Pancreas (tissue), 10 donors: ENCODE measurements around the gene DGKQ. TPM values are rescaled to one million over a fixed set of nuclear protein-coding genes. Genes with fewer than 3 reads are reported as not detected.

Experiments used
- ATAC-seq, 4 donors: fragments of 200-7000 bp; cut with Tn5 transposase; one replicate each; pipeline versions ENCODE4 v1.8.0 to v1.9.1; 2020; ENCODE audit warnings: mild to moderate bottlenecking in 4 of 4, moderate library complexity in 4 of 4
- DNase-seq, 6 donors: peaks; one replicate each; pipeline ENCODE4 v3.0.0-alpha.2; 2020
- FAIRE-seq: peaks from 2 replicates; lab custom pipeline; 2012; peaks lifted over from hg19 to GRCh38; lab: Jason Lieb, UNC
- H3K27ac ChIP-seq, 4 donors: fragments of 200-600 bp; sonication (generic); 1 replicate in 3 of 4; 2 replicates in 1 of 4; pipeline versions ENCODE4 v1.5.0 to v1.8.0; 2020
- H3K27me3 ChIP-seq, 4 donors: fragments of 200-600 bp; one replicate each; pipeline ENCODE4 v1.8.0; 2021
- H3K36me3 ChIP-seq, 3 donors: fragments of 200-600 bp; sonication (generic) in 1 of 3; one replicate each; pipeline versions ENCODE4 v1.5.0 to v1.8.0; 2020 to 2021
- H3K4me1 ChIP-seq, 3 donors: fragments of 200-600 bp; one replicate each; pipeline ENCODE4 v1.8.0; 2021
- H3K4me3 ChIP-seq, 4 donors: fragments of 200-600 bp; sonication (generic) in 2 of 4; one replicate each; pipeline versions ENCODE4 v1.5.0 to v1.8.0; 2020 to 2021
- H3K9me3 ChIP-seq, 4 donors: fragments of 200-600 bp; one replicate each; pipeline ENCODE4 v1.8.0; 2021
- WGBS, 2 donors: extraction: QIAGEN DNeasy Blood & Tissue Kit; methylation state at CpG; one replicate each; pipeline ENCODE4 v1.1.7; 2013; 5-methylcytosine and 5-hydroxymethylcytosine counted together
- intact Hi-C, 3 donors: fragments of 100-400 bp; cut with DNase I; formaldehyde crosslinking; loops; one replicate each; pipeline versions ENCODE4 v1.11.1 to v1.14.2; 2022
- polyA plus RNA-seq, 2 donors: library from polyadenylated mRNA; stranded (reverse); fragments of 200-250 nt; gene quantifications; one replicate each; pipeline ENCODE4 v1.2.3, GENCODE V29; 2013
- total RNA-seq, 6 donors: library from RNA; stranded (reverse); fragmentation: NEBNext Ultra II Directional in 4 of 6; extraction: Animal tissue kit (Norgen Biotek cat#: 25700) in 4 of 6; gene quantifications; one replicate each; pipeline versions ENCODE4 v1.2.1 to v1.2.4, GENCODE V29; 2021 to 2023
- TF ChIP-seq, protein P1 (sequence below), 4 donors: fragments of 200-600 bp; sonication (generic) in 3 of 4; IDR thresholded peaks; one replicate each; pipeline versions ENCODE4 v1.5.0 to v1.8.0; 2021; ENCODE audit warnings: antibody characterized with exemption in 4 of 4
- donor health status: healthy with polysubstance abuse.
- donor health status: DM: no; HTN: no; CAD: no; lungs with moderate emphysema.
- donor health status: DM: no; HTN: no; CAD: no.
- donor health status: control.
- donor health status: control.
- donor health status: Bipolar disorder and iron deficiency.
- donor health status: DM: yes; HTN: yes; CAD: no.
- donor health status: DM: no; HTN: no; CAD: no.
- donor health status: DM: no; HTN: no; CAD: no.
- donor health status: DM: yes; HTN: yes; CAD: no.

DGKQ gene
- total and polyA plus RNA-seq, 8 donors = 5.7 to 11.7 (median 9.0) TPM

- intact Hi-C loops = no loop called here
- H3K36me3 ChIP-seq = peaks cover 0 to 8% (median 6%) of the 10 kb centered on the region in 3 donors
- H3K4me1 ChIP-seq = no peaks in the 10 kb centered on the region
- no peaks in the 10 kb centered on the region for H3K27me3 ChIP-seq
- FAIRE-seq (no peak), DNase-seq (no peak), ATAC-seq (no peak)
- no peaks in the 10 kb centered on the region for H3K9me3 ChIP-seq
- 91 to 93% methylated on average over 22 to 23 of the region's 23 CpGs for WGBS, 2 donors
- TF ChIP-seq, protein P1, sequence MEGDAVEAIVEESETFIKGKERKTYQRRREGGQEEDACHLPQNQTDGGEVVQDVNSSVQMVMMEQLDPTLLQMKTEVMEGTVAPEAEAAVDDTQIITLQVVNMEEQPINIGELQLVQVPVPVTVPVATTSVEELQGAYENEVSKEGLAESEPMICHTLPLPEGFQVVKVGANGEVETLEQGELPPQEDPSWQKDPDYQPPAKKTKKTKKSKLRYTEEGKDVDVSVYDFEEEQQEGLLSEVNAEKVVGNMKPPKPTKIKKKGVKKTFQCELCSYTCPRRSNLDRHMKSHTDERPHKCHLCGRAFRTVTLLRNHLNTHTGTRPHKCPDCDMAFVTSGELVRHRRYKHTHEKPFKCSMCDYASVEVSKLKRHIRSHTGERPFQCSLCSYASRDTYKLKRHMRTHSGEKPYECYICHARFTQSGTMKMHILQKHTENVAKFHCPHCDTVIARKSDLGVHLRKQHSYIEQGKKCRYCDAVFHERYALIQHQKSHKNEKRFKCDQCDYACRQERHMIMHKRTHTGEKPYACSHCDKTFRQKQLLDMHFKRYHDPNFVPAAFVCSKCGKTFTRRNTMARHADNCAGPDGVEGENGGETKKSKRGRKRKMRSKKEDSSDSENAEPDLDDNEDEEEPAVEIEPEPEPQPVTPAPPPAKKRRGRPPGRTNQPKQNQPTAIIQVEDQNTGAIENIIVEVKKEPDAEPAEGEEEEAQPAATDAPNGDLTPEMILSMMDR (IDR thresholded peaks at IDR 0.05) = no peak
- H3K4me3 ChIP-seq = no peak overlapping the region
- no peak overlapping the region for H3K27ac ChIP-seq
Observed at GRCh38 chr4:1019729-1020470, 46.5 kb upstream of the DGKQ start.

DNA sequence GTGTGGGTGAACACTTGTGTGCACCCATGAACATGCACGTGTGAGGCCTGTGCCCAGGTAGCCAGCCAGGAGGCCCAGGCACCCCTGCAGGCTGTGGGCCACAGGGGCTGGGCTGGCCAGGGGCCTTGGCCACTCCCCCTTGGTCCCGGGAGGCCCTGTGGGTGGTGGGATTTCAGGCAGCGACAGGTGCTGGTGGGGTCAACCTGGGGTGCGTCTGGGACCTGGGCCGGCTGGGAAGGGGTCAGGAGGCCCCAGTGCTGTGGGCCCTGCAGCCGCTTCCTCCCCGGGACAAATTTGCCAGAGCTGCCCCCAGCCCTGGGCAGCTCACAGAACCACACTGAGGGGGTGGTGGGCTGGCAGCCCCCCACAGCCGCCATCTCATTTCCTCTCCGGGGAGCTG, 46.0 kb upstream of the DGKQ start:
- FAIRE-seq (no peak), DNase-seq (no peak), ATAC-seq (no peak)
- intact Hi-C loops = no loop called here
- no peak overlapping the region for H3K4me3 ChIP-seq
- H3K27me3 ChIP-seq = no peaks in the 10 kb centered on the region
- TF ChIP-seq, protein P1 (IDR thresholded peaks at IDR 0.05) = no peak
- no peak overlapping the region for H3K27ac ChIP-seq
- H3K9me3 ChIP-seq = no peaks in the 10 kb centered on the region
- 76 to 79% methylated on average over 7 to 9 of the region's 9 CpGs for WGBS, 2 donors
- peaks cover 0 to 2% (median 2%) of the 10 kb centered on the region in 3 donors for H3K36me3 ChIP-seq
- no peaks in the 10 kb centered on the region for H3K4me1 ChIP-seq

DNA sequence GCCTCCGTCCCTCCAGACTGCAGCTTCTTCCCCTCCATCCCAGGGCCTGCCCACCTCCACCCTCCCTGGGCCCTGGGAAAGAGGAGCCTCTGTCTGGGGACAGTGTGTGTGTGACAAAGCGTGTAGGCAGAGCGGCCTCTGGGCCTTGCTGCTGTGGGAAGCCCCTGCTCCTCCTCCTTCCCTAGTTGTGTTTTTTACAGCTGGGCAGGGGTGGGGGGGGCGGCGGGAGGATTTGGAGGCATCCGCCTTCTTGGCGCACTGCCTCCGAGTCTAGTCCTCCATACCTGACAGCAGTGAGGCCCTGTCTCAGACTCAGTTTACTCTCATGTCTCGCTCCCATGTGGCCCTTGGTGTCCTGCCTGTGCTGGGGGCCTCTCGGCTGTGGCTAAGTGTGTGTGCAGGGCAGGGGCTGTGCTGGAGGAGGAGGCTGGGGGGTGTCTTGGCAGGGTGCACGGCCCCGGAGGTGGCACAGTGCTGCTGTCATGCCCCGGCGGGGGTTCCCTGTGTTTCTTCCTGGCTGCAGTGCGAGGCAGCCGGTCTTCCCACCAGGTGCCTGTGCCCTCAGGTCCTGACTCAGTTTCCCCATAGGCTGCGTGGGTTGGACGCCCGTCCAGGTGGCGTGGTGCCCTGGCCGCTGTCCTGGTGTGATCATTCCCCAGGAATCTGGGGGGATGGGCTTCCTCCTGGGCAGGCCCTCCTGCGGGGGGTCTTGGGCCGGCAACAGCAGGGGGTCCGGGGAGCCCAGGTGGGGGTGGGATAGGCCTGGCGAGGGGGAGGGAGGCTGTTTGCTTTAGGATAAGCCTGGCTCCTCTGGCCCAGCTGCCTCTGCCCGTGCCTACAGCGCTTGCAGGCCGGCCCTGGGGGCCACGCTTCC, 45.0 kb upstream of the DGKQ start:
- FAIRE-seq (no peak), DNase-seq (no peak), ATAC-seq (no peak)
- WGBS, 2 donors = 76 to 83% methylated on average over 29 of the region's 29 CpGs
- TF ChIP-seq, protein P1 (IDR thresholded peaks at IDR 0.05) = no peak
- Histone ChIP-seq H3K4me3 (no peak overlapping the region), H3K9me3 (no peaks in the 10 kb centered on the region), H3K36me3 (no peaks in the 10 kb centered on the region), H3K27ac (no peak overlapping the region), H3K27me3 (no peaks in the 10 kb centered on the region), H3K4me1 (no peaks in the 10 kb centered on the region)
- intact Hi-C loops = no loop called here

DNA sequence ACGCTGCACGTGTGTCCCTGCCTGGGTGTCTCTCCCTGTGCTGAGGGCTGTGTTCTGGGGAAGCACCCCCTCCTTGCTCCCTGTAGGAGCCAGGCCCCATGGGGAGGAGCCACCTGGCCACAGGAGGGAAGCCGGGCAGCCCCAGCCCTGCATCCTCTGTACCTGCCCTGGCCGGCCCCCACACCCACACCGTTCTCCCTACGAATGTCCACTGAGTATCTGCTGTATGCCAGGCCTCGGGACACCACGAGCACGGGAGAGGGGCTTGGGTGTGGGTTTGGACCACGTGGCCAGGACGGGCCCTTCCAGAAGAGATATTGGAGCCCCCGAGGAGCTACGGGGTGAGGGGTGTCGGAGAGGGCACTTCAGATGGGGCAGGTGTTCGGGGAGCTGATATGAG, 44.3 kb upstream of the DGKQ start:
- H3K27ac ChIP-seq = no peak overlapping the region
- no peaks in the 10 kb centered on the region for H3K4me1 ChIP-seq
- no peaks in the 10 kb centered on the region for H3K9me3 ChIP-seq
- WGBS, 2 donors = 90 to 92% methylated on average over 15 of the region's 15 CpGs
- intact Hi-C loops = no loop called here
- TF ChIP-seq, protein P1 (IDR thresholded peaks at IDR 0.05) = no peak
- H3K27me3 ChIP-seq = no peaks in the 10 kb centered on the region
- H3K4me3 ChIP-seq = no peak overlapping the region
- H3K36me3 ChIP-seq = no peaks in the 10 kb centered on the region
- ATAC-seq (no peak), FAIRE-seq (no peak), DNase-seq (no peak)
